Measurements from ENCODE around the gene RMND5A.
"Not testable (repeated sequence)": the region's sequence is repeated elsewhere in the genome, so short reads cannot be mapped to it uniquely, and the experiment has no call there.

The RMND5A gene, protein sequence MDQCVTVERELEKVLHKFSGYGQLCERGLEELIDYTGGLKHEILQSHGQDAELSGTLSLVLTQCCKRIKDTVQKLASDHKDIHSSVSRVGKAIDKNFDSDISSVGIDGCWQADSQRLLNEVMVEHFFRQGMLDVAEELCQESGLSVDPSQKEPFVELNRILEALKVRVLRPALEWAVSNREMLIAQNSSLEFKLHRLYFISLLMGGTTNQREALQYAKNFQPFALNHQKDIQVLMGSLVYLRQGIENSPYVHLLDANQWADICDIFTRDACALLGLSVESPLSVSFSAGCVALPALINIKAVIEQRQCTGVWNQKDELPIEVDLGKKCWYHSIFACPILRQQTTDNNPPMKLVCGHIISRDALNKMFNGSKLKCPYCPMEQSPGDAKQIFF

DNA sequence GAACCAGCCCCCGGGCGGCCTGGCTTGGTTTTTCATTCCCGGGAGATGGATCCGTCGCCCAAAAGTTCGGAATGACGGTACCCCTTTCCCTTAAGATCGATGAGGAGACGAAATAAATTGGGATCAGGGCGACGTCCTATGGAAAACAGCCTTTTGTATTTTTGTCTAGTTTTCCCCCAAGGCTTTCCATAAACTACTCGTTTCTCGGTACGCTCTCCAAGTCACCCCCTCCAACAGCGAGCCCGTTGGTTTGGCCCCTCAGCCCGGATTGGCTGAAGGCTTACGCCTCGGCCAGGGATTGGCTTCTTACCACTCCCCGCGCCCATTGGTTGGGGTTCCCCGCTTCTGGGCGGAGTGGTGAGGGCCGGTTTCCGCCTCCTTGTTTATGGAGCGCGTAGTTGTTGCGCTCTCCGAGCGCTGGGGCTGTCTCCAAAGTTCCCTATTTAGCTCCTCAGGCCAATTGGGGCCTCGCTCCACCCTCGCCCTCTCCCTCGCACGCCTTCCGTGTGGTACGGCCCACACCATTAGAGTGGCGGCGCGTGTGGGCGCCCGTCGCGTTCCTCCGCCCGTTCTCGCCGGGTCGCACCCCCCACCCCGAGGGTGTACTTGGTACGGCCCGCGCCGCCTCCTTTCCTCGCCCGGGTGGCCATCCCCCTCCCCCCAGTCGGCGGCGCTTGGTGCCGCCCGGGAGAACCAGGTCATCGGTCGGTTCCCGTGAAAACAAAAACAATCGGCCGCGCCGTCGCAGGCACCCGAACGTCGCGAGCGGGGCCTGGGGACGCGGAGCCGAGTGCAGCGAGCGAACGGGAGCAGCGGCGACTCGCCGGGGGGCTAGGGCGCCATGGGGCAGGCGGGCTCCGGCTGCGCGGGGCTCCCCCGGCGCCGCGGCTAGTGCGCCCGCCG is at the start of gene RMND5A:
Gene RMND5A (plus strand): TSS at position 655 of the 903 bp plus-strand sequence. CDS start 377 bp downstream, outside the sequence.
- peak; percentile 78 for DNase-seq (ENCODE audit: low read depth)

DNA sequence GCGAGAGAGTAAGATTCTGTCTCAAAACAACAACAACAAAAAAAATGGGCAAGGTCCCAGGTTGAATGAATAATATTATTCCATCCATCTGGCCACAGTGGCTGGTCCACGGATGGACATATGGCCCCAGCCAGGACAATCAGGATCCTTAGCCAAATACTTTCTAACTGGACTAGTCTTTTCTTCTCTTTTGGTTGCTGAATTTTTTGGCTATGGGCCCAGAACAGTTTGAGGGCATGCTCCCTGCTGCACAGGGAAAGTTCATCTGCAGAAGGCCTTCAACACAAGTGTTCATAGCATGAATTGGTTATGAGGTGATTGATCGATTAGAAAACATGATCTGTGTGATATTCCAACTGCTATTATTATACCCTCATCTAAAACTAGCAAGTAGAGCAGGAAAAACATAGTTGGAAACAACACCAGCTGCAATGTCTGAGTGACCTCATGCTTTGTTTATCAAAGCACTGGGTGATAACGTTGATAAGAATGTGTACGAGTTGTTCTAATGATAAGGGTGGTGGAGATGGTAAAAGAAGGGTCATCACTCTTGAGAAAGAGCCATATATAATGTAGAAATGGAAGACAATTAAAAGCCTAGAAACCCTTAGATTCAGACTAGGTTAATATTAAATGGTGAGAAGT is 48.6 kb upstream of the RMND5A start:
- DNase-seq (ENCODE audit: low read depth): no peak

DNA sequence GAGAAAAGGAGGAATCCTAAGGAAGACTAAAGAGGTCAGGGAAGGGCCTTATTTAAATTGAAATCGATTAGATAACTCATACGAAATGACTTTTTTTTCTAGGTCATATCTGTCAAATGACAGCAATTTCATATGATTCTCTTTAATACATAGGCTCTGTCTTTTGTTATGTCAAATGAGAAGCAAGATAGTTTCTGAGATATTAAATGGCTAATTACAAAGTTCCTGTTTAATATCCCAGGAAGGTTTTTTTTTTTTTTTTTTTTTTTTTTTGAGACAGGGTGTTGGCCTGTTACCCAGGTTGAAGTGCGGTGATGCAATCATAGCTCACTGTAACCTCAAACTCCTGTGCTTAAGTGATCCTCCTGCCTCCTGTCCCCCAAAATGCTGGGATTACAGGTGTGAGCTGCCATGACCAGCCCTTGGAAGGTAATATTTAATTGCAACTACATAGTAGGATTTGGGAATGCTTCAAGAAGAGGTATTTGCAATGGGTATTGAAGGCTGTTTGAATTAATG is 48.0 kb upstream of the RMND5A start:
- no peak for DNase-seq (ENCODE audit: low read depth)

DNA sequence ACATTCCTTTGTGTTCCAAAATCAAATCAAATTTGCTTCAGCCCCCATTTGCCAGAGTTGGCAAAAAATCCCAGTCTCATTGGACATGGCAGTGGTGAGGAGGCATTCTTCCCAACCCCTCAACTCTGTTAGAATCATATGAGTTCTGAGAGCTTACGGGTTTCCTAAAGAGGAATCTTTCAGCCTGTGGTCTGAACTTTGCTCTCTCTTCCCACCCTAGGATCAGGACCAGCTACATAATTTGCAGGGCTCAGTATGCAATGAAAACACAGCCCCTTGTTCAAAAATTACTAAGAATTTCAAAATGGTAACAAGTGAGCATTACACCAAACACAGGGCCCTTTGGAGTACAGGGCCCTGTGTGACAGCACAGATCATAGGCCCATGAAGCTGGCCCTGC is 47.1 kb upstream of the RMND5A start:
- DNase-seq (ENCODE audit: low read depth): no peak

DNA sequence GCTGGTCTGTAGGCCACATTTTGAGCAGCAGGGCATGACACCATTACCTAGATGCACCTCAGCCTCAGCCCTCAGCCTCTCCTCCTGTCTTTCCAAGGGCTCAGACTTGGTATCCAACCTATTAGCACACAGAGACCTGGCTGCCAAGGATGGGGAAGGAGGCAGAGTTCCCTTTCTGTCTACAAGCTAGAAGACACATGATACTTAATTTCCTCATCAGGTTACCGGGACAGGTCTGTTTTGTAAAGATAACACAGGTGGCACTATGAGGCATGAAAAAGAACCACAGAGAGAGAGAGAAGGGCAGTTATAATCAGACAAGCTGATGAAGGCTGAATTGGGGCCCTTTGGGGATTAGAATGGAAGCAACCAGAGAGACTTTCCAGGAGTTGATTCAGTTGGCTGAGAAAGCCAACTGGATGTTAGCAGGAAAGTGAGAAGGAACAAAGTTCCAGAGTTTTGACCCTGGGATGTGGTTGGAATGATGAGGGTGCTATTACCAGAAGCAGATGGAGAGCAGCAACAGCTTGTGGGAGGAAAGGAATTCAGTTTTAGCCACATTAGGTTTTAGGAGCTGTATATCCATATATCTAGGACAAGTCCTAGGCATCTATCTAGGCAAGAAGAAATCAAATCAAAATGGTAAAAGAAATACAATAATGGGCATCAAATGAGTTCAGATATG is 46.0 kb upstream of the RMND5A start:
- DNase-seq (ENCODE audit: low read depth): no peak

DNA sequence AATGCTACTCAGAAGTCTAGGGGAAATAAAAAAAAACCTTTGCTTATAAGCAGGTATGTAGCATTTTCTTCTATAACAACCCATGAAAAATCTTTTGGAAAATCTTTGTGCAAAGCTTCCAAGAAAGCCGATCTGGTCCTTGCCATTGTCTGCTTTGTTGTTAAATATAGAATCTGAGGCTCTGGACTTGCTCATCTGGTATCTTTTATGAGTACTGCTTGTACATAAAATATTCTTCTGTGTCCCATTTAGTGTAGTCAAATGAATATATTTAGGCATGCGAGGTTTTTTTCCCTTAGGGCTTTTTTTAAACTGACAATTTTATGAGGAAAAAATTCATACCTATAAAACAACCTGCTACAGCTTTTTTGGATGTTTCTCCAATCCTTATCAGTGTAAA is 45.0 kb upstream of the RMND5A start:
- DNase-seq (ENCODE audit: low read depth): no peak

DNA sequence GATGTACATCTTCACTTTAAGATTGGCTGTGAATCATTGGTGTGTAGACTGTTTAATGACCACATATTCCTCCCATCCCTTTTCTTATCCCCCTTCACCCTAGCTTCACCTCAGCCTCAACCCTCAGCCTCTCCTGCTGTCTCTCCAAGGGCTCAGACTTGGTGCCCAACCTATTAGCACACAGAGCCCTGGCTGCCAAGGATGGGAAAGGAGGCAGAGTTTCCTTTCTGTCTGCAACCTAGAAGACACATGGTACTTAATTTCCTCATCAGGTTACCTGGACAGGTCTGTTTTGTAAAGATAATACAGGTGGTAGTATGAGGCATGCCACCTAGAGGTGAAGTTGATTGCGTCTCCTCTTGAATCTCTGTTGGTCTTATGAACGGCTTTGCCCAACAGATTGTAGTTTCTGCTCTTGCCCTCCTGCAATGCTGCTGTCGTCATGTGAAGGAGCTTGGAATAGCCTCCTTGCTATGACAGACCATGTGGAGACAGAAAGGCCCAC is 44.5 kb upstream of the RMND5A start:
- no peak for DNase-seq (ENCODE audit: low read depth)

DNA sequence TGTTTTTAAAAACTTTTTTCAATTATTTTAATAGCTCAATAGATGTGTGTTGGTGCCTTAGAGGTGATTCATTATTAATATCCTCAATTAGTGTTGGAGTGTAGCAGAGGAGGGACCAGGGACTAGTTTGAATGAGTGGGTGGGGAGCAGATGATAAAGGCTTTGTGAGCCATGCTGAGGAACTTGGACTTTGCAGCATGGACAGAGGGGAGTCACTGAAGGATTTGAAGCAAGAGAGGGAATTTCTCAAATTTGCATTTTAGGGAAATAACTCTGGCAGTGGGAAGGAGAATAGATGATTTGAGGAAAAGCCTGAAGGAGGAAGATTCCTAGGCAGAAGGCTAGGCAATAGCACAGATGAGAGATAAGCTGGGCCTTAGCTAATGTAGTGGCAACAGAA is 42.3 kb upstream of the RMND5A start:
- no peak for DNase-seq (ENCODE audit: low read depth)

DNA sequence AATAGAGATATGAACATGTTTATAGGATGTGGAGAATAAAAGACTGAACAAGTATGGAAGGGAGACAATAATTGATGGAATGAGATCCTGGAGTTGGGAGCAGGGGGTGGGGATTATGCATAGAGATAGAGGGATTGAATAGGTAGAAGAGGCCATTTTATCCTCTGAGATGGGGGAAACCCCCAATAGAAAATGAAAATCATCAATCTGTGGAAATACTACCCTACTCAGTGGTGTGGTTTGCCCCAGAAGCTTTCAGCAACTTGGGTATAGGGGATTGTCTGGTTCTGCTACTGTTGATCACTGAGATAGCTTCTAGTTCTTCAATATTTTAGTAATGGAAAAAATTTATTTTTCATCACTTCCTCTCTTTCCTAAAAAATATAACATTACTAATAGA is 41.1 kb upstream of the RMND5A start:
- no peak for DNase-seq (ENCODE audit: low read depth)

DNA sequence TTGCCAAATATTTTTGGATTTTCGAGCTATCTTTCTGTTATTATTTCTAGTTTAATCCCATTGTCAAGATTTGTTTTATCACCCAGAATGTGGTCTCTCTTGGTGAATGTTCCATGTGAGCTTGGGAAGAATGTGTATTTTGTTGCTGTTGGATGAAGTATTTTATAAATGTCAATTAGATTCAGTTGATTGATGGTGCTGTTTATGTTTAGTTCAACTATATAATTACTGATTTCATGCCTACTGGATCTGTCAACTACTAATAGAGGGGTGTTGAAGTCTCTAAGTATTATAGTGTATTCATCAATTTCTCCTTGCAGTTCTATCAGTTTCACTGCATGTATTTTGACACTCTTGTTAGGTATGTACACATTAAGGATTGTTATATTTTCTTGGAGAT is 34.7 kb upstream of the RMND5A start:
- DNase-seq (ENCODE audit: low read depth): no peak

DNA sequence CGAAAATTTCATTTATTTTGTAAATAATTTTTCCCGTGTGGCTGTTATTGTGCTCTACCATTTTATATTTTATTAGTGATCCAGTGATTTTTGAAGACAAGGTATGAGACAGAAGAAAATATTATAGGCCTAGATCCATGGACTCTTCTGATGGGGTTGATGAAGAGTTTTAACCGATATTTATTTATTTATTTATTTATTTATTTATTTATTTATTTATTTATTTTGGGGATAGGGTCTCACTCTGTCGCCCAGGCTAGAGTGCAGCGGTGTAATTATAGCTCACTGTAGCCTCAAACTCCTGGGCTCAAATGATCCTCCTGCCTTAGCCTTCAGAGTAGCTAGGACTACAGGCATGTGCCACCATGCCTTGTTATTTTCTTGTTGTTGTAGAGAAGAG is 33.6 kb upstream of the RMND5A start:
- no peak for DNase-seq (ENCODE audit: low read depth)

DNA sequence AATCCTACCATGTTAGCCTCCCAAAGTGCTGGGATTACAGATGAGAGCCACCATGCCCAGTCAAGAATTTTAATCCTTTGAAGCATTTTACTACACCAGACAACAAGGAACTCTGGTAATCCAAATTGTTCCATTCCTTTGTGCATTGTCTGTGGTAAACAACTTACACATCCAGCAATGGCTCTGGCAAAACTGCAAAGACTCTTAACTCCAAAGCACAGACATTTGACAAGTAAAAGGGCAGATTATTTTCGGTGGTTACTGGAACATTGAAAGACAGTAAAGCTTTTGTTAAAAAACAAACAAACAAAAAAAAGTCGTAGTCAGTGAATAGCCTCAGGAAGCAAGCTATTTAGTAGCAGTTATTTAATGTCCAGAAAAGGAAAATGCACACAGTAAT is 33.2 kb upstream of the RMND5A start:
- DNase-seq (ENCODE audit: low read depth): no peak

DNA sequence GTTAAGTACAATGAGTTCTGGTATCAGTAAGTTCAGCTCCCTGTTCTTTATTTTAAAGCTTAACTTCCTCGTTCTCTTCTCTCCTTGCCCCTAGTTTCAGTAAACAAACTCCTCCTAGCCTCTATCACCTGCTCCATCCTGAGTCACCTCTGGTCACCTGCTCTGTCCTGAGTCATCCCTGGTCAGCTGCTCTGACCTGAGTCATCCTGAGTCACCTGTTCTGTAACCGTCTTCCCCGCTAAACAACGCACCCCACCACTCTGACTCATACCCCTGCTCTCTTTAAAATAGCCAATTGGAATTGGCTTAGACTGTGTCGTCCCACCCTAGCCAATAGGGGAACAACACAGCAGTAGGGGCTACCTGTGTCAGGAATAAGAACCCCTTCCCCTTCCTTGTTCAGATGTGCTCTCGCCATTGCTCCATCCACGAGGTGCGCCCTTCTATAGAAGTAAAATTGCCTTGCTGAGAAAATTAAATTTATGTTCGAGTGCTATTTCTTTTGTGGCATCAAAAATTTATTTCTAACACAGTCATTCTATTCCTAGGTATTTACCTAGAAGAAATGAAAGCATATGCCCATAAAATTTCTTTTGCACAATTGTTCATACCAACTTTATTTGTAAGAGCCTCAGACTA is 24.9 kb upstream of the RMND5A start:
- no peak for DNase-seq (ENCODE audit: low read depth)

DNA sequence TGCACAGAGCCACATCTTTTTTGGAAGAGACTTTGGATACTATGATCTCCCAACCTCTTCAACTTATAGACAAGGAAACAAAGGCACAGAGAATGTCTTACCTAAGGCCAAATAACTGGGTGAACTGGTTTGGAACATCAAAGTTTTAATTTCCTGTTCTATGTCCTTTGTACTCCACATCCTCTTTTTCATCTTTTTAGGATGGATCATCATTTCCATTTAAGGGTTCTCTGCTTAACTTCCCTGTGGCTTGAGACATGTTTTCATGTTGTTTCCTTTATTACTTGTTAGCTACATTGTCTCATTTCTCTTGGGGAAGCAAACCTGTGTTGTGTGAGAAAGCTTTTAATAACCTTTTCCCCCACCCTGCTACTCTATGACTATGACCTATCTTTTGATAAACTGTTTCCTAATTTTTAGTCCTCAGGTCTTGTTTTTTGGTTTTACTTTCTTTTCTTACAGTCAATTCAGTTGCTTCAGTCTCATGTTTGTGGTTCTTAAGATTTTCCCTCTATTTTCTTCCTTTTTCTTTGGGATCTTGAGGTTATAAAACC is 22.5 kb upstream of the RMND5A start:
- DNase-seq (ENCODE audit: low read depth): no peak

DNA sequence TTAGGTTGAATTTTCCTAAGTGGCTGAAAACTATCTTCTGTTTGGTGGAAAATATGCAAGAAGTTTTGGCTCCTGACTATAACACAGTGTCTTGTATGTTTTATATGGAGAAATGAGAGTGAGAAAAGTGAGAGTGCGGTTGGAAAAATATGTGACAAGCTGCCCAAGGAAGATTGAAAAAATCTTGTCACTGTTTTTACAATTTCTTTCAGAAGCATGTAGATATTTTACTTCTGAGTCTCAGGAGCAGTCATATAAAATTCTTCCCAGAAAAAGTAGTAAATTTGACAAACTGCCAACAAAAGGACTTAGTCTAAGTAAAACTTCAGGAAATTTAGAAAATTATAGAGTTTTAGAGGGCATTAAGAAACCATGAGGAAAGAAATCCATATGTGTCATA is 19.4 kb upstream of the RMND5A start:
- no peak for DNase-seq (ENCODE audit: low read depth)

DNA sequence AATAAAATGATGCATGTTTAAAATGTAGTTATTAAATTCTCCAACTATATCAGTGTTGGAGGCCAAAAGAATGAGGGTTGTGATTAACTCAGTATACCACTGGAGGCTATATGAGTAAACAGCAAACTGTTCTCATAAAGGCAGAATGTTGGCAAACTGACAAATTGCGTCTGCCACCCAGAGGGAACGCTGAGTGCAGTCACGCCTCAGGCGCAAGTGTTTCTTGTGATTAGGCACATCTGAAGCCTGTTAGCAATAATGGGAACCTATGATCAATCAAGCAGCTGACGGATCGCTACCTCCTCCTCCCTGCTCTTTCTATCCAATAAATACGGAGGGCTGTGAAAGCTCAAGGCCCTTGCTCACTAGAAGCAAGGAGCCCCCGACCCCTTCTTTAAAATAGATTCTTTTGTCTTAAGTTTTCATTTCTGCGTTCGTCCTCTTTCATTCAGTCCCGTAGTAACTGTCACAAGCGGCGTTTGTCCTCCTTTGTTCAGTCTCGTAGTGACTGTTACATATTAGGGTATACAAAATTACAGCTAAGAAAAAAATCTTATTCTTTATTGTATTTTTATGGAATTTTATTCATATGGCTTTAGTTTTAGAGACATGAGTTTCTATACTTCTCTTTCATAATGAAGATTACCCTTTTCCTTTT is 16.3 kb upstream of the RMND5A start:
- peak; percentile 60 for DNase-seq (ENCODE audit: low read depth)

DNA sequence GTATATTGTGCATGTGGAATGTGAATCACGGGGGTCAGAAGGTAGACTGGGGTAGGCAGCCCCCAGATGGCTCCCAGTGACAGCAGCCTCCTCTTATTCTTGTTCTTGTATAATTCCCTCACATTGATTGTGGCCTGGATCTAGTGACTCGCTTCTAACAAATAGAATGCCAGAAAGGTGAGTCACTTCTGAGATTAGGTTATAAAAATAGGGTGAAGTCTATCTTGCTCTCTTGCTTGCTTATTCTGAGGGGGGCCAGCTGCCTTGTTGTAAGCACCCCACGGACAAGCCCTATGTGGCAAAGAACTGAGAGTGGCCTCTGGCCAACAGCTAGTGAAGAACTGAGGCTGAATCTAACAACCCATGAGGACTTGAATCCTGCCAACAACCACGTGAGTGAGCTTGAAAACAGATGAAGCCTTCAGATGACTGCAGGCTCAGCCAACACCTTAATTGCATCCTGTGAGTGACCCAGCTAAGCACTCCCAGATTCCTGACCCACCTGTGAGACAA is 15.6 kb upstream of the RMND5A start:
- no peak for DNase-seq (ENCODE audit: low read depth)

DNA sequence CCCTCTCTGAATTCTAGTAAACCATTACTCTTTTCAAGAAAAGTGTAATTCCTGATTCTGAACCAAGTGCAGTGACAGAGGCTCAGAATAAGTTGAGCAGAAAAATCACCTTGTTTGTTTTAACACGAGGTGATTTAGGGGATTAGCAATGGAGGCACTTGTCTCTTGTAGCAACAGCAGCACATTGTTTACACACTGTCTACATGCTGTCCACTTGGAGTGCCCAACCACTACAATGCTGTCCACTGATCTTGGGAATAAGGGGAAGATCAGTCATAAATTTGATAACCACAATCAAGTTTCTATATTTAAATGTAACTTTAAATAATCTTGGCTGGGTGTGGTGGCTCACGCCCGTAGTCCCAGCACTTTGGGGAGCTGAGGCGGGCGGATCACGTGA is 13.9 kb upstream of the RMND5A start:
- DNase-seq (ENCODE audit: low read depth): no peak

DNA sequence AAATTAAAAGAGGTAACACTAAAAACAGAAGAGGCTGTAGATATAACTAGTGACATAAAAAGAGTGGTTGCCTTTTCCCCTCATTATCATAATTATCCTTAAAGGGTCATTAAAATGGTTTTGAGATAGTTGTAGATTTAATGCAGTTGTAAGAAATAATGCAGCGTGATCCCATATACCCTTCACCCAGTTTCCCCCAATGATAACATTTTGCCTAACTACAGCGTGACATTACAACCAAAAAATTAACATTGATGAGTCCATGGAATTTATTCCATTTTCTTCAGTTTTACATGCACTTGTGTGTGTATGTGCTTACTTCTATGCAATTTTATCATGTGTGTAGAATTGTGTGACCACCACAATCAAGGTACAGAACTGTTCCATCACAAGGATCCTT is 13.2 kb upstream of the RMND5A start:
- DNase-seq (ENCODE audit: low read depth): no peak

DNA sequence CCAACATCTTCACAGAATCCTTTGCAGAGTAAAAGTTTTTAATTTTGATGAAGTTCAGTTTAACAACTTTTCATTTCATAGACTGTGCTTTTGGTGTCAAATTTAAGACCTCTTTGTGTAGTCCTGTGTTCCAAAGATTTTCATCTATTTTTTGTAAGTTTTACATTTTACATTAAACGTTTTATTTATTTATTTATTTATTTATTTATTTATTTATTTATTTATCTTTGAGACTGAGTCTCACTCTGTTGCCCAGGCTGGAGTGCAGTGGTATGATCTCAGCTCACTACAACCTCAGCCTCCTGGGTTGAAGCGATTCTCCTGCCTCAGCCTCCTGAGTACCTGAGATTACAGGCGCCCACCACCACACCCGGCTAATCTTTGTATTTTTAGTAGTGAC is 12.0 kb upstream of the RMND5A start:
- DNase-seq (ENCODE audit: low read depth): not testable (repeated sequence)

Measured in GM04504 (cell line).